Spleen (tissue), 7 donors: ENCODE results near the gene PRDM5.

Experiments used
- CTCF ChIP-seq, 11 experiments: fragments of 200-600 bp in 7 of 11; fragments of 450-650 bp in 4 of 11; sonication (generic) in 4 of 11; IDR thresholded peaks in 8 of 11; conservative IDR thresholded peaks in 3 of 11; 1 replicate in 7 of 11; 2 replicates in 4 of 11; pipeline versions ENCODE4 v1.4.0 to v1.8.0; 2016 to 2021; ENCODE audit warnings: antibody characterized with exemption in 11 of 11, inconsistent platforms in 4 of 11, mild to moderate bottlenecking in 1 of 11
- POLR2A ChIP-seq, 3 donors: fragments of 450-650 bp; IDR thresholded peaks; one replicate each; pipeline ENCODE4 v1.5.1; 2017; ENCODE audit warnings: antibody characterized with exemption in 3 of 3, mild to moderate bottlenecking in 1 of 3
- POLR2AphosphoS5 ChIP-seq, 3 donors: sonication (generic); formaldehyde crosslinking; IDR thresholded peaks; one replicate each; pipeline ENCODE4 v1.5.1; 2017; ENCODE audit warnings: antibody characterized with exemption in 3 of 3
- donor health status: DM: no; HTN: no; CAD: no; lungs with moderate emphysema.
- donor health status: DM: no; HTN: no; CAD: no.
- donor health status: DM: no; HTN: no; CAD: no.

- TF ChIP-seq POLR2A (IDR thresholded peaks at IDR 0.05) (no peak), POLR2AphosphoS5 (IDR thresholded peaks at IDR 0.05) (no peak), CTCF (IDR thresholded peaks at IDR 0.05 in 8 of 11, conservative IDR thresholded peaks at IDR 0.05 in 3 of 11) (no peak)
Observed at GRCh38 chr4:120771907-120772306, 150.6 kb downstream of the PRDM5 start.
